Activated T-helper 1 cell treated with anti-CD3 and anti-CD28 coated beads, Interleukin-12 subunit alpha, Interleukin-12 subunit beta, Interleukin-2, Interleukin-4 antibody, amounts not matched to agents 30 ng/mL and 10 ng/mL and 1 ng/mL, durations not matched to agents 14 hours and 24 hours and 36 hours (primary cell): ENCODE results near the gene FBXO41. TPM values are rescaled to one million over a fixed set of nuclear protein-coding genes. Genes with fewer than 3 reads are reported as not detected.
A peak's percentile ranks its signal among the peaks of the same experiment; 100 is the strongest.

Experiments
- DNase-seq: peaks from one replicate; pipeline ENCODE4 v3.0.0; 2021; ENCODE audit warnings: low spot score
- H3K27ac Mint-ChIP-seq: one replicate; pipeline ENCODE4 v1.8.0; 2021; ENCODE audit warnings: mild to moderate bottlenecking, mixed read lengths
- H3K27me3 Mint-ChIP-seq: one replicate; pipeline ENCODE4 v1.8.0; 2022; ENCODE audit warnings: mild to moderate bottlenecking, moderate library complexity, mixed read lengths; ENCODE audit not compliant: insufficient read depth
- H3K36me3 Mint-ChIP-seq: one replicate; pipeline ENCODE4 v1.8.0; 2021; ENCODE audit warnings: low read depth, mixed read lengths
- H3K4me1 Mint-ChIP-seq: one replicate; pipeline ENCODE4 v1.8.0; 2021; ENCODE audit warnings: low read depth, mixed read lengths
- H3K4me3 Mint-ChIP-seq: one replicate; pipeline ENCODE4 v1.8.0; 2021; ENCODE audit warnings: mild to moderate bottlenecking, moderate library complexity, mixed read lengths
- H3K9me3 Mint-ChIP-seq: one replicate; pipeline ENCODE4 v1.8.0; 2021; ENCODE audit warnings: mixed read lengths
- intact Hi-C: fragments of 100-400 bp; cut with micrococcal nuclease; formaldehyde crosslinking; loops from one replicate; pipeline ENCODE4 v1.15.1; 2024
- total RNA-seq: library from RNA; stranded (reverse); gene quantifications from 2 replicates; pipeline ENCODE4 v1.2.3, GENCODE V29; 2022

The FBXO41 gene
- total RNA-seq, 1 donor from 2014 or later: 29.3 TPM

- intact Hi-C loops: loop anchor here (1.0 kb wide), 5 partner anchors 10 to 454 kb away; partner anchors contain the start of genes EGR4, PRADC1, SMYD5 and TPRKB
- H3K27me3 Mint-ChIP-seq: peaks cover 7% of the 10 kb centered on the region
- no peak for DNase-seq
- no peaks in the 10 kb centered on the region for H3K9me3 Mint-ChIP-seq
- peak overlapping the region; percentile 45 for H3K27ac Mint-ChIP-seq
- H3K4me1 Mint-ChIP-seq: peaks cover 18% of the 10 kb centered on the region
- H3K4me3 Mint-ChIP-seq: peak overlapping the region; percentile 84
- peaks cover 6% of the 10 kb centered on the region for H3K36me3 Mint-ChIP-seq
Measured at GRCh38 chr2:73283545-73284295, 558 bp downstream of the FBXO41 start.

GRCh38 chr2:73282924-73283544 lies 1.2 kb downstream of the FBXO41 start:
- H3K27ac Mint-ChIP-seq: peak overlapping the region; percentile 47

DNA sequence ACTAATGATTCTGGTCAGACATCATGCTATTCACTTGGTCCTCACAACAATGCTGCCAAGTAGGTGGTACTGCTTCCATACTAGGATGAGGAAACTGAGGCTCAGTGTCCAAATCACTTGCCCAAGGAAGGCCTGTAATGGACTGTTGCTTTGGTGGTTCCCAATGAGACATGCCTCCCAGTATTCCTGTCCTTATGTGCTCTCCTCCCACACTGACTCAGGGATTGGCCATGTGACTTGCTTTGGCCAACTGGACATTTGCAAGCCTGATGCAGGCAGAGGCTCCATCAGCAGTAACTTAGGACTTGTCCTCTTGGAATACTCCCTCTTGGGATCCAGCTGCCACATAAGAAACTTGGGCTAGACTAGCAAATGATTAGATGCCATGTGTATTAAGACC lies 3.0 kb downstream of the FBXO41 start:
- no peaks in the 10 kb centered on the region for H3K9me3 Mint-ChIP-seq
- no peaks in the 10 kb centered on the region for H3K27me3 Mint-ChIP-seq
- H3K4me3 Mint-ChIP-seq: no peak overlapping the region
- H3K36me3 Mint-ChIP-seq: peaks cover 6% of the 10 kb centered on the region
- H3K4me1 Mint-ChIP-seq: peaks cover 18% of the 10 kb centered on the region
- no peak for DNase-seq
- intact Hi-C loops: no loop called here
- no peak overlapping the region for H3K27ac Mint-ChIP-seq

More at GRCh38 chr2:73282924-73283544, 1.2 kb downstream of the FBXO41 start:
- Mint-ChIP-seq H3K9me3 (no peaks in the 10 kb centered on the region), H3K36me3 (peaks cover 6% of the 10 kb centered on the region), H3K4me3 (peak overlapping the region; percentile 84), H3K27me3 (peaks cover 3% of the 10 kb centered on the region), H3K4me1 (peaks cover 18% of the 10 kb centered on the region)
- no peak for DNase-seq
- intact Hi-C loops: no loop called here

GRCh38 chr2:73279852-73280251 lies 4.4 kb downstream of the FBXO41 start:
- H3K4me3 Mint-ChIP-seq: no peak overlapping the region
- DNase-seq: no peak
- no peaks in the 10 kb centered on the region for H3K27me3 Mint-ChIP-seq
- peaks cover 6% of the 10 kb centered on the region for H3K36me3 Mint-ChIP-seq
- H3K4me1 Mint-ChIP-seq: peaks cover 5% of the 10 kb centered on the region
- intact Hi-C loops: no loop called here
- H3K9me3 Mint-ChIP-seq: no peaks in the 10 kb centered on the region
- no peak overlapping the region for H3K27ac Mint-ChIP-seq

DNA sequence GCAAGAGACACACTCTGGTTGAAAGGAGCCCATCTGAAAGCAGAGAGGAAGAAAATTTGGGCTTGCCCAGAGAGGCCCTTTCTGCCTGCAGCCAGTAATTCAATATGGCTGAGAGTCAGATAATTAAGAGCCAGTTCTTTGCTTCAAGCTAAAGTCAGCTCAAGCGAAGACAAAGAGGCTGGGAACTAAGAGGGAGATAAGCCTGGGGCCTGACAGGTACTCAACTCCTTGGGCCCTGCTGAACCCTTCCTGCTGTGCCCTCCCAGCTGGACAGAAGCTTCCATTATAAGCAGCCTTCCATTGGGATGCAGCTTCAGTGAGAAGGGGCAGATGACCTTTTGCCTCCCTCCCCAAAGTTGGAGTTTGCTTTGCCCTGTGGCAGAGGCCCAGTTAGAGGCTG lies 12.0 kb downstream of the FBXO41 start:
- no peaks in the 10 kb centered on the region for H3K9me3 Mint-ChIP-seq
- H3K27me3 Mint-ChIP-seq: no peaks in the 10 kb centered on the region
- peaks cover 3% of the 10 kb centered on the region for H3K36me3 Mint-ChIP-seq
- no peak overlapping the region for H3K27ac Mint-ChIP-seq
- peaks cover 23% of the 10 kb centered on the region for H3K4me1 Mint-ChIP-seq
- intact Hi-C loops: no loop called here
- no peak for DNase-seq
- H3K4me3 Mint-ChIP-seq: no peak overlapping the region

DNA sequence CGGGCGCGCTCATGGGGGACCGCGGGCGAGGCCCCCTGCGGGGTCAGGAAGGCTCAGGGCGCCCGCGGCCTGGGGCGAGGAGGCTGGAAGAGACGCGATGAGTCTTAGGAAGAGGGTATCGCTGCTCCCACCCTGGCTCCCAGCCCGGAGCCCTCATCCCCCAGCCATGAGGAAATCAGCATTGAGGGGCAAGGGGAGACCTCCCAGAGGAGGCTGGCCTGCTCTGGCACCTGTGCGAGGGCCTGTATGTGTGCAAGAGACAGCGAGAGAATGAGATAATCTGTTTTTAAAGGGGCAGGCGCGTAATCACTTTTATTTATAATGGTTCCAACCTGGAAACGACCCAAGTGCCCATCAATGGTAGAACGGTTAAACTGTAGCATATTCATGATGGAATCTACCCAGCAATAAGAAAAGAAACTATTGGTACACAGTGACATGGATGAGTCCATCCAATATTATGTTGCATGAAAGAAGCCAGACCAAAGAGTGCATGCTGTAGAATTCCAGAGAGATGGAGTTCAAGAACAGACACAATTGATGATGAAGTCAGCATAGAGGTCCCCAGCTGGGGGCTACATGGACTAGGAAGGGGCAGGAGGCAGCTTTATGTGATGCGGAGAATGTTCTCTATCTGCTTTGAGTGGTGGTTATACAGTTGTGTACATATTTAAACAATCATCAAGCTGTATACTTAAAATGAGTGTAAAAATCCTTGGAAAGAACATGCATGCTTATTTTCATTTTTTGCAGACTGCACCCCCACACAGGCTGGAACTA lies 14.4 kb downstream of the FBXO41 start:
- Mint-ChIP-seq H3K4me1 (peaks cover 29% of the 10 kb centered on the region), H3K36me3 (peaks cover 3% of the 10 kb centered on the region), H3K27me3 (no peaks in the 10 kb centered on the region), H3K9me3 (no peaks in the 10 kb centered on the region), H3K4me3 (peak overlapping the region; percentile 56), H3K27ac (no peak overlapping the region)
- no peak for DNase-seq
- intact Hi-C loops: loop anchor here (1.0 kb wide), 3 partner anchors 14 to 36 kb away; partner anchors contain the start of genes CCT7 and FBXO41

DNA sequence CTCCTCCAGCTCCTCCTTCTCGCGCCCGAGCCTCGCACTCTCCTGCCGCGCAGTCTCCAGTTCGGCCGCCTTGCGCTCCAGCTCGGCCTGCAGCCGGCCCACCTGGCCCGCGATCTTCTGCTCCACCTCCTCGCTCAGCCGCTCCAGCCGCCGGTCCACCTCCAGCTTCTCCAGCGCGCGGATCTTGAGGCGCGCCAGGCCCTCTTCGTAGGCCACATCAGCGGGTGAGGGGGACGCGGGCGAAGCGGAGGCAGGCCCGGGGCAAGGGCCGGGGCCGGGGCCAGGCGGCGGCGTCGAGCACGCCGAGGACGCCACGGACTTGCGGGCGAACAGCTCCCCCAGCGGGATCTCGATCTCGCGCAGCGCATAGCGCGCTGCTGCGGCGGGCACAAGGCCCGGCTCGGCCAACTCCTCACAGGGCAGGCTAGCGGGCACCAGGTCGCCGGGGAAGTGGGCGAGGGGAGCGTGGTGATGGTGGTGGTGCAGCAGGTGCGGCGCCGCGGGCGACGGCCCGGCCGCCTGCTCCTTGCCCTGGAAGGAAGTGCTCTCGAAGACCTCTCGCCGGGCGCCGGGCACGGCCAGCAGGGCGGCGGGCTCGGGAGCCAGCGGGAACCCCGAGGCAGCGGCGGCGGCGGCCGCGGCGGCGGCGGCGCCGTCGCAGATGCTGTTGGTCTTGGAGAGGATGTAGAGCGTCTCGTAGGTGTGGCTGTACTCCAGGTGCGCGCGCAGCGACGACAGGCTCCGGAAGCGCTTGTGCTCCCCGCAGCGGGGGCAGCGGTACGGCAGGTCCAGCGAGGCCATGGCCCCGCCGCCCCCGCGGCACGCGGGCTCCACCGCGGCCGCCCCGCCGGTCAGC lies 15.2 kb downstream of the FBXO41 start:
- peak; percentile 73 for DNase-seq
- Mint-ChIP-seq H3K4me1 (peaks cover 29% of the 10 kb centered on the region), H3K36me3 (peaks cover 3% of the 10 kb centered on the region), H3K9me3 (no peaks in the 10 kb centered on the region), H3K4me3 (no peak overlapping the region), H3K27ac (no peak overlapping the region), H3K27me3 (no peaks in the 10 kb centered on the region)
- intact Hi-C loops: loop anchor here (1.0 kb wide), 3 partner anchors 15 to 35 kb away; partner anchors contain the start of genes CCT7 and FBXO41

DNA sequence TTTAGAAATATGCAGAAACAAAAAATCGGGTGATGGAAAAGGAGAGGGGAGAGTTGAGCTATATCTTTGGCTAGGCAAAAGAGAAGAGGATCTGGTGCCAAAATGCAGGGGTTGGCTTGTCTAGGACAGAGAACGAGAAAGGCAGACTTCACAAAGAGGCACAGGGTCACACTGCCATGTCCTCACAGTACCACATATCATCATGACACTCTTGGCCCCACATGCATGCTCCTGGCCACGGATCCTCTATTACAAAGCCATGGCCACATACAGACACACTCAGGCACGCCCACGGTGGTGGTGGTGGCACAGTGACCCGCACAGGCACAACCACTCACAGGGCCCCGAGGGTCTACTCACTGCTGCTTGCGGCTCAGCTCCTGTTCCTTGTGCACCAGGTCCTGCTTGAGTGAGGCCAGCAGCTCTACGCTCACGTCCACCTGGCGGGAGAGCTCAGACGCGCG lies 15.9 kb downstream of the FBXO41 start:
- Mint-ChIP-seq H3K9me3 (no peaks in the 10 kb centered on the region), H3K27me3 (no peaks in the 10 kb centered on the region), H3K4me3 (peak overlapping the region; percentile 64), H3K27ac (peak overlapping the region; percentile 35), H3K4me1 (peaks cover 29% of the 10 kb centered on the region), H3K36me3 (peaks cover 4% of the 10 kb centered on the region)
- no peak for DNase-seq
- intact Hi-C loops: no loop called here

GRCh38 chr2:73267008-73267407 lies 17.3 kb downstream of the FBXO41 start:
- Mint-ChIP-seq H3K4me3 (no peak overlapping the region), H3K9me3 (no peaks in the 10 kb centered on the region), H3K27ac (no peak overlapping the region), H3K27me3 (no peaks in the 10 kb centered on the region), H3K4me1 (peaks cover 29% of the 10 kb centered on the region), H3K36me3 (peaks cover 6% of the 10 kb centered on the region)
- intact Hi-C loops: no loop called here
- DNase-seq: no peak

DNA sequence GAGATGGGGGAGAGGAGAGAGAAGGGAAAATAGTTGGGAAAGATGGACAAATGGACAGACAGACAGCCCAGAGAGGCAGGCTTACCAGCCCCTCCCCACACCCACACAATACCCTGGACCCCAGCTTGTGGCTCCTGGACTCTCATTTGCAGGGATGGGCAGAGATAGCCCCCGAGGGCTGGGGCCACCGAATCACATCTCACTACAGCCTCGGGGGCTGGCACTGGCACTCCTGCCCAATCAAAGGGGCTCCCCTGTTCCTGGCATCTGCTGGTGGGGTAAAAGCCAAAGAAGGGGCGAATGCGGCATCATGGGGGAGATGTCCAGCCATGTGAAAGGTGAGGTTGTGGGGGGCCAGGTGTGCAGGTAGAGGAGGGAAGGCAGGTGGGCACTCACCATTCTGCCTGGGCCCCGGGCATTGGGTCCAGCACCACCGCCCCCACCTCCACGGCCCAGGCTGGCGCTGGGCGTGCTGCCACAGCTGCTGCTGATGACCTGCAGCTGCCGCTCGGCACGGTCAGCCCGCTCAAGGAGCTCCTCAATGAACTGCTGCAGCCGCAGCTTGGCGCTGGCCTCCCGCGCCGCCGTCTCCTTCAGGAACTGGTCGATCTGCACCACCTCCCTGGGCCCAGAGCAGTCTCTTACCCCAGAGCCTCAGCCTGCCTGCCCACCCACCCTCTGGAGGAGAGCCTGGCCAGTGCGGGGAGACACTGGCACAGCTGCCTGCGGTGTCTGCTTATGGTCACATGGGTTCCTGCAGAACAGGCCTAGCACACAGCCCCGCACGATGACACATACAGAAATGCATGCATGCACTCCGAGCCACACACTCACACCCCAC lies 18.0 kb downstream of the FBXO41 start:
- H3K27ac Mint-ChIP-seq: no peak overlapping the region

DNA sequence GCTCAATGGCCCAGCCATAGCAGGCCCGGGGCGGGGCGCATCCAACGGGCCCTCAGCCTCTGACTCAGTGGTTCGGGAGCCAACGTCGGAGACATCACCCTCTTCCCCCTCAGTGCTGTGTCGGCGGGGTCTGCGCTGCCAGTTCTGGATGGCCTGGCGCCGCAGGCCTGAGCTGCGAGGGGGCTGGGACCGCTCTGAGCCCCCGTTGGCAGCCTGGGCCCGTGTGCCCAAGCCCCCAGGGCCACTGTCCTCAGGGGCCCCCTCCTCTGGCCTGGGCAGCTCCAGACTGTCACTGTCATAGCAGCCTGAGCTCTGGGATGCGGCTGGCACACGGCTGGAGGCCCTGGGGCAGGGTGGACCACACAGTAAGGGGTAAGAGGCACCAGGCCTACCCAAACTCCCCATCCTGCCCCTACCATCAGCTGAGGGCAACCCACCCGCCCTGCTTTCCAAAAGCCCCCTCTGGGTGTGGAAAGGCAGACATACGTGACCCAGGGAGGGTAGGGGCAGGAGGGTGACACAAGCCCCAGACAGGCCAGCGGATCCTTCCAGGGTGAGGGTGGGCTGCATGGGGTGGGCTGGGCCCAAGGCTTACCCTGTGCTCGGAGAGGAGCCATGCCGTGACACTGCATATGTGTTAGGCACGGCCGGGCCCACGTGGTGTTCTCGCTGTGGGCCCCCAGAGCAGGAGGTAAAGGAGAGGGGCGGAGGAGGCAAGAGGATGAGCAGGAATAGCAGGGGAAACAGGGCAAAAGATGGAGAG lies 18.8 kb downstream of the FBXO41 start:
- Mint-ChIP-seq H3K4me3 (no peak overlapping the region), H3K9me3 (no peaks in the 10 kb centered on the region)

More for the DNA sequence above, 18.0 kb downstream of the FBXO41 start:
- H3K4me1 Mint-ChIP-seq: peaks cover 29% of the 10 kb centered on the region
- no peaks in the 10 kb centered on the region for H3K27me3 Mint-ChIP-seq
- intact Hi-C loops: no loop called here
- H3K9me3 Mint-ChIP-seq: no peaks in the 10 kb centered on the region
- H3K4me3 Mint-ChIP-seq: no peak overlapping the region
- no peak for DNase-seq
- peaks cover 9% of the 10 kb centered on the region for H3K36me3 Mint-ChIP-seq

More for the DNA sequence above, 18.8 kb downstream of the FBXO41 start:
- H3K27me3 Mint-ChIP-seq: no peaks in the 10 kb centered on the region
- DNase-seq: no peak
- intact Hi-C loops: no loop called here
- H3K36me3 Mint-ChIP-seq: peaks cover 9% of the 10 kb centered on the region
- H3K4me1 Mint-ChIP-seq: peaks cover 22% of the 10 kb centered on the region
- H3K27ac Mint-ChIP-seq: no peak overlapping the region
